Erythroblast (primary cell): Measurements from ENCODE around the gene TOM1L2.

ENCODE experiments used
- DNase-seq, 2 experiments: peaks; one replicate each; lab custom pipeline; 2025; lab: John Stamatoyannopoulos, UW
- GATA1 ChIP-seq: IDR thresholded peaks from 2 replicates; pipeline ENCODE4 v1.6.1; 2011; ENCODE audit warnings: low read depth, mild to moderate bottlenecking, control low read depth, low read length, moderate library complexity
- POLR2A ChIP-seq: IDR thresholded peaks from 2 replicates; pipeline ENCODE4 v1.6.1; 2011; ENCODE audit warnings: mild to moderate bottlenecking, low read length

TOM1L2 gene

GRCh38 chr17:17988427-17988945 lies 16.3 kb upstream of the TOM1L2 start:
- TF ChIP-seq POLR2A = no peak
- TF ChIP-seq GATA1 = no peak
- DNase-seq = no peak

GRCh38 chr17:17987901-17988300 lies 15.7 kb upstream of the TOM1L2 start:
- no peak for TF ChIP-seq POLR2A
- TF ChIP-seq GATA1 = no peak

DNA sequence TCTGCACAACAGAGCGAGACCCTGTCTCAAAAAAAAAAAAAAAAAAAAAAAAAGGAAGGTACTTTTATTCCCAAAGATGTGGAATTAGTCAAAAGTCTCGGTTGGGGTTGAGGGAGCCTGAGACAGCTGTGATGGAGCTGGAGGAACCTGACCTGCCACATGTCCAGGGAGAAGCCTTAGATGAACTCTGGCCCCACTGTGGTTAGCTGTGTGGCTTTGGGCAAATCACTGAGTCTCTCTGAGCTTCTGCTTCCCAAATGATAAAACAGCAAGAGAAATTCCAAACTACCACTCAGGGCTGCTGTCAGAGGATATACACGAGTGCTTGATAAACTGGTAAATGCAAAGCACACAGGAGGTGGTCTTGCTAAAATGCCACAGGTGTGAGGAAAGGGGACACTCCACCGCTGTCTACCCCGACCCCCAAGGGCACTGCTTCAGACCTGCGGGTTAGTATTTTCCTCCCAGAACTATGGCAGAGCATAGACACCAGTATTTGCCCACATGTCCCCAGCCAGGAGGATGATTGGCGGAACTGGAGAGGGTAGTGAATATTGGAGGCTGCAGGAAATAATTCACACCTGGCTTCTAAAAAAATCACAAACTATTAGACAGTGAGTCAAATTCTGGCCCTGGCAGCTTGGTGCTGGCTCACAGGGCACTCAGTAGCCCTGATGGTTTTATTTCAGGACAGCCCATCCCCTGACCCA lies 15.1 kb upstream of the TOM1L2 start:
- TF ChIP-seq POLR2A (no peak), GATA1 (no peak)
- no peak for DNase-seq

More at GRCh38 chr17:17987901-17988300, 15.7 kb upstream of the TOM1L2 start:
- no peak for DNase-seq

DNA sequence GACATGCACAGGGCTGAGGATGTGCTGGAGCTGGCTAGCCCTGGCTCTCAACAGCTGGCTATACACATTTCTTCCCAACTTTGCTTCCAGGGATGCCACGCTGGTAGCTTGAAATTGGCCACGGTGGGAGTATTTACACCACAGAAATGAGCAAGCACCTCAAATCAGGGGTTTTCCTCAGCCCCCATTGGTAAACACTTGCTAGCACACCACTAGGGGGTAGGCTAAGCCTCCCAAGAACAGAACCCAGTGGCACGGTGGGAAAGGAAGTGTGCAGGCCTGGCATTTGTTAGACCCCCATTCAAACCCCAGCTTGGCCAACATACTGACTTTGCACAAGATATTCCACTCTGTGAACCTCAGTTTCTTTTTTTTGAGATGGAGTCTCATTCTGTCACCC lies 13.4 kb upstream of the TOM1L2 start:
- TF ChIP-seq GATA1 = no peak
- TF ChIP-seq POLR2A = no peak

DNA sequence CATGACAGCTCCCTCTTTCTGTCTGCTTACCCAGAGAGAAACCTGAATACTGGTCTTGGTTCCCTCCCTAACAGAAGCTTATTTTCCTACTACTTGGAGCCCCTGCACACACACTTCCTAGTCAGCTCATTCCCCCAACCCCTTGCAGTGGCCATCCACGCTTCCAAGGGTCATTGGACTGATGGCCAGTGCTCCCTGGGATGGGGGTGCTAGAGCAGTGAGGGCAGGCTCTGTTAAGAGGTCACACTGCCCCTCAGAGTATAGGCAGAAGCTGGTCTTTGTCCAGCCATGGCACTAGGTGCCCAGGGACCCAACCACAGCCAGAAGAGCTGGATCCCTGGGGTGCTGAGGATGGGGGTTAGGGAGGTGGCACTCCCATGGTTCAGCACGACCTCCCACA lies 13.0 kb upstream of the TOM1L2 start:
- TF ChIP-seq POLR2A = no peak
- TF ChIP-seq GATA1 = no peak
- DNase-seq = no peak

More for the DNA sequence above, 13.4 kb upstream of the TOM1L2 start:
- DNase-seq = no peak

DNA sequence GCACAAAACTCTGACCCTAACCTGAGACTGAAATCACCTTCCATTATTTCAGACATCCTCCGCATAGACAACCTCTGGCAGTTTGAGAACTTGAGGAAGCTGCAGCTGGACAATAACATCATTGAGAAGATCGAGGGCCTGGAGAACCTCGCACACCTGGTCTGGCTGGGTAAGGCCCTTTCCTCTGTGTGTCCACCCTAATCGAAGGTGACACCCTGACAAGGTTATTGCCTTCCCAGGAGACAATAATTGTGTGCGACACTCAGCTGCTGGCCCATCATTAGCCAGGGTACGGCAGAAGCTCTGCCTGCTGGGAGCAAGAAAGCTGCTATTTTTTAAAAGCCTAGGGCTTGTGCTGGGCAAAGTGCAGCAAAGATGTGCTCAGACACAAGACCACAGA lies 11.6 kb upstream of the TOM1L2 start:
- DNase-seq = no peak
- TF ChIP-seq POLR2A (no peak), GATA1 (no peak)

DNA sequence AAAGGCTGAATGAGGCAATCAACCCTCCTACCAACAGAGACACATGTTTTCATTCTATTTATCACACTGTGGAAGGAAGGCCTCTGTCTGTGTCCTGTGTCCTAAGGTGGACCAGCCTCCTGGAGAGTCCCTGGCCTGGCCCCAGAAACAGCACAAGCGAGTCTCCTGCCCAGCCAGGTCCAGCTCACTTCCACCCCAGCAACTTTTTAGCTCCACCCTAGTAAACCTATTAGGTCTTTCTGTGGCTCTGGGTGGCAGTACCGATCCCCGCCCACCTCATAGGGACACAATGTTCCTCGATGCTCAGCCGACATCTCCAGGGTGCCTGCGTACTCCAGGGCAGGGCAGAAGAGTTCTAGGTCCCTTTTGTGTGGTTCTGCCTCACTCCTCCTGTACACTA lies 11.2 kb upstream of the TOM1L2 start:
- no peak for TF ChIP-seq POLR2A
- no peak for DNase-seq

GRCh38 chr17:17982801-17983200 lies 10.6 kb upstream of the TOM1L2 start:
- DNase-seq = no peak
- no peak for TF ChIP-seq GATA1
- TF ChIP-seq POLR2A = no peak

GRCh38 chr17:17981330-17981729 lies 9.1 kb upstream of the TOM1L2 start:
- DNase-seq = no peak
- TF ChIP-seq POLR2A (no peak), GATA1 (no peak)

GRCh38 chr17:17979778-17980177 lies 7.6 kb upstream of the TOM1L2 start:
- DNase-seq = no peak
- TF ChIP-seq GATA1 (no peak), POLR2A (no peak)

DNA sequence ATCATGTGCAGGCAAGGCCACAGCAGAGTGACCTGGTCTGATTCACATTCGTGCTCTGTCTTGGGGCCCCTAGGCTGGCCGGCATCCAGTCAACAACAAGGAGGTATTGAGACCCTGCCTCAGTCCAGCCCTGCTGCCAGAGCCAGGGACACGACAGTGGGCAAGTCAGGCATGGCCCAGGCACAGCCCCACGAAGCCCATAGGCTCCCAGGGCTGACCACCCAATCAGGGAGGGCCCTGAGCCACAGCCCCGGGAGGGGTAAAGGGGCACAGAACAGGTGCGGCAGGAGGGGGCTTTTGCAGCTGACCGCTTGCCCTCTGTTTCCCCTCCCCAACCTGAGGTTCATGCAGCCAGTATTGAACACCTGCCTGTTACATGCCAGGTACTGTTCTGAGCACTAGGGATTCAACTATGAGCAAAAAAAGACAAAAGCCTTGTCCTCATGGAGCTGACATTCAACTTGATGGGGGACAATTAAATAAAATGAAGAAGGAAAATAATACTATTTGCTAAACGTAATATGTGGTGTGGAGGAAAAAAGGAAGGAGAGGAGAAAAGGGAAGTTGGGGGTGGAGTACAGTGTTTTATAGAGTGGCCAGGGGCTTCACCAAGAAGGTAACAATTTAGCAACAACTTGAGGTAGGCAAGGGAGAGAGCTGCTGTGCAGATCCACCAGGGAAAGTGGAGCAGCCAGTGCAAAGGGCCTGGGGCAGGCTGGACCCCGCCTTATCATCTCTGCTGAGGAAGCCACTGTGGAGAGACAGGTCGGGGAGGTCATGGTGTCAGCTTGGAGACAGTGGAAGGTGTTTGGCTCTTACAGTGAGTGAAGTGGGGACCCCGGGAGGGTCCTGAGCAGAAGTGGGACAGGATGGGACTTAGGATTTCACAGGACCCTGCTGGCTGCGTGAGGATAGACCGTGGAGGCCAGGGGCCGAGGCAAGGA lies 6.6 kb upstream of the TOM1L2 start:
- no peak for DNase-seq
- no peak for TF ChIP-seq POLR2A
- no peak for TF ChIP-seq GATA1

GRCh38 chr17:17976931-17977570 lies 4.9 kb upstream of the TOM1L2 start:
- DNase-seq = no peak
- TF ChIP-seq POLR2A (no peak), GATA1 (no peak)

DNA sequence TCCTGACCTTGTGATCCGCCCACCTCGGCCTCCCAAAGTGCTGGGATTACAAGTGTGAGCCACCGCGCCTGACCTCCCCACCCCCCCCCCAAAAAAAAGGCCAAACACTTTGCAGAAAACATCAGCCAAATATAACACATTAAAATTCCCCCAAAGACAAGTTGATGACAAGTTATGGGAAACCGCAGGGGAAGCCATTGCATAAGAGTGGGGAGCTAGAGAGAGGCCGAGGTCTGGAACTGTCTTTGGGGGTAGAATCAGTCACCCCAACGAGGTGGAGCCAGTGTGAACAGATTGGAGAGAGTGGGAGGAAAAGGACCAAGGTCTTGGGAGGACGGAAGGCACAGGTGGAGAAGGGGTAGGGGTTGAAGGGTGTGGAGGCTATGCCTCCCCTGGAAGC lies 3.2 kb upstream of the TOM1L2 start:
- DNase-seq = no peak
- TF ChIP-seq POLR2A = no peak
- no peak for TF ChIP-seq GATA1

GRCh38 chr17:17972952-17973254 lies 703 bp upstream of the TOM1L2 start:
- TF ChIP-seq GATA1 (no peak), POLR2A (no peak)
- no peak for DNase-seq
